HFF-Myc (cell line): ENCODE results near the gene SRRM1.
A peak's percentile ranks its signal among the peaks of the same experiment; 100 is the strongest.

Experiments
- DNase-seq: peaks from one replicate; pipeline ENCODE4 v3.0.0-alpha.2; 2011; ENCODE audit warnings: low read depth; ENCODE audit errors: extremely low read depth
- H3K4me3 ChIP-seq: replicated peaks from 2 replicates; pipeline ENCODE4 v1.5.1; 2011; ENCODE audit warnings: low read depth, mild to moderate bottlenecking, control low read depth, low read length
- TF ChIP-seq, protein P1 (sequence below): IDR thresholded peaks from 2 replicates; pipeline ENCODE4 v1.5.1; 2012; ENCODE audit warnings: mild to moderate bottlenecking, low read depth, low read length, control low read depth; ENCODE audit errors: missing control alignments

The SRRM1 gene

DNA sequence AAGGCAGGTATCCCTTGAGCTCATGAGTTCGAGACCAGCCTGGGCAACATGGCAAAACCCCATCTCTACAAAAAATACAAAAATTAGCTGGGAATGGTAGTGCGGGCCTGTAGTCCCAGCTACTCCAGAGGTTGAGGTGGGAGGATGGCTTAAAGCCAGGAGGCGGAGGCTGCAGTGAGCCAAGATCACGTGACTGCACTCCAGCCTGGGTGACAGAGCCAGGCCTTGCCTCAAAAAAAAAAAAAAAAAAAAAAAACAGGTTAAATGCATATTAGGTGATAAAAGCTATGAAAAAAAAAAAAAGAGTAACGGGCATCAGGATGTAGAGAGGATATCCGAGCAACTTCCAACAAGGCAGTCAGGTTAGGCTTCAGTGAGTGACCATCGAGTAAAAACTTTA is 2.8 kb upstream of the SRRM1 start:
- H3K4me3 ChIP-seq = no peak overlapping the region

DNA sequence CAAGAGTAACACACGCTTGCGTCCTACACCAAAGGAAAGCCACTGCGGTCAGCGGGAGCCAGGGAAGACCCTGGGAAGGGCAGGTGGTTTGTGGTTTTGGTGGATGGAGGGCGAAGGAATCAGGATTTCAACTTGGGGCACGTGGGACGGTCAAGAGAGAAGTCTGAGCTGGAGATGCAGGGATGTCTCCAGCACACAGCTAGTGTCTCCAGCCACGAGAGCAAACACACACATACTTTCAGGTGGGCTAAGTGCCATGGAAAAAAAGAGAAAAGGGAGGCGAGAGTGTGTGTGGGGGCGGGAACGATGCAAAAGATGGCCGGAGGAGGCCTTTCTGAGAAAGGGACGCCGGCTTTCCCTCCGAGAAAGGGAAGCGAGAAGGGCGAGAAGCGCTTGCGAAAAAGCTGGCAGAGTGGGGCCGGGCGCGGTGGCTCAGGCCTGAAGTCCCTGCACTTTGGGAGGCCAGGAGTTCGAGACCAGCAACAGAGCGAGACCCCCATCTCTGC is 1.4 kb upstream of the SRRM1 start:
- no peak for DNase-seq
- TF ChIP-seq, protein P1, sequence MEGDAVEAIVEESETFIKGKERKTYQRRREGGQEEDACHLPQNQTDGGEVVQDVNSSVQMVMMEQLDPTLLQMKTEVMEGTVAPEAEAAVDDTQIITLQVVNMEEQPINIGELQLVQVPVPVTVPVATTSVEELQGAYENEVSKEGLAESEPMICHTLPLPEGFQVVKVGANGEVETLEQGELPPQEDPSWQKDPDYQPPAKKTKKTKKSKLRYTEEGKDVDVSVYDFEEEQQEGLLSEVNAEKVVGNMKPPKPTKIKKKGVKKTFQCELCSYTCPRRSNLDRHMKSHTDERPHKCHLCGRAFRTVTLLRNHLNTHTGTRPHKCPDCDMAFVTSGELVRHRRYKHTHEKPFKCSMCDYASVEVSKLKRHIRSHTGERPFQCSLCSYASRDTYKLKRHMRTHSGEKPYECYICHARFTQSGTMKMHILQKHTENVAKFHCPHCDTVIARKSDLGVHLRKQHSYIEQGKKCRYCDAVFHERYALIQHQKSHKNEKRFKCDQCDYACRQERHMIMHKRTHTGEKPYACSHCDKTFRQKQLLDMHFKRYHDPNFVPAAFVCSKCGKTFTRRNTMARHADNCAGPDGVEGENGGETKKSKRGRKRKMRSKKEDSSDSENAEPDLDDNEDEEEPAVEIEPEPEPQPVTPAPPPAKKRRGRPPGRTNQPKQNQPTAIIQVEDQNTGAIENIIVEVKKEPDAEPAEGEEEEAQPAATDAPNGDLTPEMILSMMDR = no peak
- H3K4me3 ChIP-seq = peak overlapping the region; percentile 91

More for the DNA sequence above, 2.8 kb upstream of the SRRM1 start:
- DNase-seq = no peak
- TF ChIP-seq, protein P1 = no peak

DNA sequence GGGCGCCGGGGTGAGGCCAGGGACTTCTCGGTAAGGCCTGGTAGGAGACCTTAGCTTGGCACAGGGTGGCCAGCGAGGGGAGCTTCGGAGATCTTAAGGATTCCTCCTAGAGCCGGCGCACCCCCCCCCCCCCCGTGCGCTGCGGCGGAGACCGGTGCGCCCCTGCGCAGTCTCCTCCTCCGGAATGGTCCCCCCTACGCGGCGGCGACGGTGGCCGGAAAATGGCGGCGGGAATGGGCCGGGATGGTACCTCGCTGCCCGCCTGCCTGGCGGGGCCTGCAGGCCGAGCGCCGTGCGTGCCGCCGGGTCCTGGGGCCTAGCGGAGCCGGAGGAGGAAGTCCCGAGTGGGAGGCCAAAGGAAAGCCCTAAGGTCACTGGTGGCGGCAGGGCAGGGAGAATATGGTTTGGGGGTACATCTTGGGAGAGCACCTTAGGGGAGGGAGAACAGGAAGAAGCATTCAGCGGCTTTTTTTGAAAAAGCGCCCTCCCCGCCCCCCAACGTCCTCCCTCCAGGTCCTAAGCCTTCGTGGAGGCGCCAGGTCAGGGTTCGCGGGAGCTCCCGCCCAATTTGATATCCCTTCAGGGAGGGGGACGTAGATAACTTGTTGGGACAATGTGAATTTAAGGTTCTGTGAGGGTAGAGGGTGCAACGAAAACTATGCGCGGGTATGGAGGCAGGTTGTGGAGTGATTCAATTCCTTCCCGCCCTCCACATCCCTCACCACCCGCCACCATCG is 429 bp downstream of the SRRM1 start:
- H3K4me3 ChIP-seq = peak overlapping the region; percentile 91
- TF ChIP-seq, protein P1 = no peak
- DNase-seq = no peak

DNA sequence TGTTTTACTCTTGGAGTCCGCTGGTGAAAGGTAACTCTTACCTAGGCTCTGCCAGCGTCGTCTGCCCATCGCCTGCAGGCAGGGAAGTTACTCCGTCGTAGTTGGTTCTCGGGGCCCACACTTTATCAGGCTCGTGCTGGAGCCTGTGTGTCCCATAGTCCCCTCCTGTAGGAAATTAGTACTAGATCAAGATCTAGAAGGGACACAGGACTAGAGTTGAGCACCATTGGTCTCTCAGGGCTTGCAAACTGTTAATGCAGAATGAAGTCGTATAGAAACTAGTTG is 940 bp downstream of the SRRM1 start:
- DNase-seq = no peak
- TF ChIP-seq, protein P1 = no peak

DNA sequence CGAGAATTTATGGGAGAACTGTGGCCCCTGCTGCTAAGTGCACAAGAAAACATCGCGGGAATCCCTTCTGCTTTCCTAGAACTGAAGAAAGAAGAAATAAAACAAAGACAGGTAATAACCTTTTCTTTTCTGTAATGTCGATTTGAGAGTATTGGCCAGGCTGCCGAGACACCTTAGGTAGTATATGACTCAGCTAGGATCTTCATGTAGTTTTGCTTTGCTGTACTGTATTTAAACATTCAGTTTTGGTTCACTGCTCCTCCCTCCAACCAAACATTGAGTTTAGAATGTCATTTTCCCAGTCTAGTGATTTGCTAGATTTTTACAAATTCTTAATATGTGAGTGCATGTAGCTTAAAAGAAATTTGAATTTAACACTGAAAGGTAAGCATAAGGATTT is 5.8 kb downstream of the SRRM1 start:
- no peak for DNase-seq
- TF ChIP-seq, protein P1 = no peak
- H3K4me3 ChIP-seq = no peak overlapping the region

More for the DNA sequence above, 940 bp downstream of the SRRM1 start:
- peak overlapping the region; percentile 91 for H3K4me3 ChIP-seq

DNA sequence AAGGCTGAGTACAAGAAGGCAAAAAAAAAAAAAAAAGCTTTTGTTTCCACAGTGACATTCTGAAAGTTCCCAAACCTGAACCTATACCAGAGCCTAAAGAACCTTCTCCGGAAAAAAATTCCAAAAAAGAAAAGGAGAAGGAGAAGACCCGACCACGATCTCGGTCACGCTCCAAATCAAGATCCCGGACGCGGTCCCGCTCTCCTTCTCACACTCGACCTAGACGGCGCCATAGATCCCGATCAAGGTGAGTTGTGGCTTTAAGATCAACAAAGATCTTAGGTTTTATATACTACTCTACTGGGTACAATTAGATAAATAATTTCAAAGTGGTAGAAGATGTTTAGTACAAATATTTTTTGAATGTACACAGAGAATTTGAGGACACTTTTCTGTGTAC is 9.3 kb downstream of the SRRM1 start:
- no peak overlapping the region for H3K4me3 ChIP-seq
- DNase-seq = no peak
- TF ChIP-seq, protein P1 = no peak

DNA sequence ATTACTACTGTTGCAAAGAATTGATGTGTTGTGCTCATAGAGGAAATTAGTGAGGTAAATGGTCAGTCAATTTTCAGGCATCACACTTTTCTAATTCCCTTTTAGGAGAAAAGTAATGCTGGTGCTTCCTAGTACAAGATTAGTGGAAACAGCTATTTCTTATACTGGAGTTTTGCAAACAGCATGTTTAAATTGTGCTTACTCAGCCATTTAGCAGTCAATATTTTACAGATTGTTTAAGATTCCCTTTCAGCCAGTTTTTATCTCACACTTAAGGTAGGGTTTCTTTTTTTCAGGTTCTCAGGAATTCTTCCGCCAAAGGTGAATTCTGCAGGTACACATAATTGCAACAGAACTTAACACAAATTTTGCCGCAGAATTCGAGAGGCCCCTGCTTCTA is 10.9 kb downstream of the SRRM1 start:
- no peak overlapping the region for H3K4me3 ChIP-seq
- no peak for DNase-seq
- TF ChIP-seq, protein P1 = no peak
